Central memory CD8-positive, alpha-beta T cell (primary cell): ENCODE results near the gene GNAI1.

Experiments
- ATAC-seq: fragments of 150-1000 bp; cut with Tn5 transposase; replicated peaks from 2 replicates; pipeline ENCODE4 v1.10.0; 2022; ENCODE audit warnings: mild to moderate bottlenecking, moderate FRiP score, moderate number of reproducible peaks; ENCODE audit not compliant: poor library complexity, severe bottlenecking; ENCODE audit errors: extremely low read depth
- DNase-seq, 2 donors: peaks; one replicate each; pipeline ENCODE4 v3.0.0; 2021; ENCODE audit warnings: low spot score in 2 of 2
- H3K27ac Mint-ChIP-seq: one replicate; pipeline ENCODE4 v1.8.0; 2022; ENCODE audit warnings: low read depth, mild to moderate bottlenecking, moderate library complexity, mixed read lengths
- H3K27me3 Mint-ChIP-seq: one replicate; pipeline ENCODE4 v1.8.0; 2022; ENCODE audit warnings: mixed read lengths
- H3K36me3 Mint-ChIP-seq: one replicate; pipeline ENCODE4 v1.8.0; 2022; ENCODE audit warnings: mild to moderate bottlenecking, moderate library complexity, mixed read lengths; ENCODE audit not compliant: insufficient read depth
- H3K4me1 Mint-ChIP-seq: one replicate; pipeline ENCODE4 v1.8.0; 2022; ENCODE audit warnings: mixed read lengths
- H3K4me3 Mint-ChIP-seq: one replicate; pipeline ENCODE4 v1.8.0; 2022; ENCODE audit warnings: mild to moderate bottlenecking, moderate library complexity, mixed read lengths
- H3K9me3 Mint-ChIP-seq: one replicate; pipeline ENCODE4 v1.8.0; 2022; ENCODE audit warnings: mixed read lengths

GNAI1 gene

DNA sequence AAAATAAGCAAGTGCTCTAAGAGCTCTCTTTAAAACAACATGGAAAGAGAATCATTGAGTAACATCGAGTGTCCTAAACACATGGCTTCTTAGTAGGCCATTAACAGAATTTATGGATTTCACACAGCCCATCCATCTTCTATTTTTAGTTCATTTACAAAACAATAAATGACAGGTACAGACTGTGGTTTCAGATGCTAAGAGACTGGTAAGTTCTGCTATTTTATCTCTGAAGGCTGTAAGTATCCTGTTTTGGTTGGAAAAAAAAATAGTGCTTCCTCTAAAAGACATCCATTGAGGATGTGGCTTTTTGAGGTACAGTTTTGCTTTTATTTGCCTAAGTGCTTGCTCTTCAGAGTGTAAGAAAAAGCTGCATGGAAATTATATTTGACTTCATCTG lies 27.4 kb upstream of the GNAI1 start:
- no peak for ATAC-seq
- Mint-ChIP-seq H3K27ac (no peak overlapping the region), H3K36me3 (no peaks in the 10 kb centered on the region)

GRCh38 chr7:80110376-80110775 lies 24.3 kb upstream of the GNAI1 start:
- ATAC-seq (no peak), DNase-seq (no peak)
- H3K27ac Mint-ChIP-seq, result no peak overlapping the region
- H3K4me1 Mint-ChIP-seq, result no peaks in the 10 kb centered on the region
- H3K9me3 Mint-ChIP-seq, result peaks cover 10% of the 10 kb centered on the region
- no peaks in the 10 kb centered on the region for H3K36me3 Mint-ChIP-seq
- H3K4me3 Mint-ChIP-seq, result no peak overlapping the region
- no peaks in the 10 kb centered on the region for H3K27me3 Mint-ChIP-seq

More for the DNA sequence above, 27.4 kb upstream of the GNAI1 start:
- Mint-ChIP-seq H3K4me3 (no peak overlapping the region), H3K27me3 (no peaks in the 10 kb centered on the region), H3K4me1 (no peaks in the 10 kb centered on the region), H3K9me3 (peaks cover 18% of the 10 kb centered on the region)
- DNase-seq, result no peak

DNA sequence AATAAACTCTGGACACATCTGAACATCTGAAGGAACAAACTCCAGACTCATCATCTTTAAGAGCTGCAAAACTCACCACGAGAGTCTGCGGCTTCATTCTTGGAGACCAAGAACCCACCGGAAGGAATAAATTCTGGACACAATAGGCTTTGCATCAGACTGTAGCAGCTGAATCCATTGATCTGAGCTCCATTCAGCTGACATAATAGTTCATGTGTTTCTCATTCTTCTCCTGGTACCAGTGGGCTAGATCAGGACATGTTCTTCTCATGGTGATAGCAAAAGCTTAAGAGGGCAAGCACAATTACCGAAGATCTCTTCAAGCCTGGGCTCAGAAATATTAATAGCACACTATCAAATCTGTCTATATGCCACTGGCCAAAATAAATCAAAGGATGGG lies 20.5 kb upstream of the GNAI1 start:
- Mint-ChIP-seq H3K4me3 (no peak overlapping the region), H3K27me3 (no peaks in the 10 kb centered on the region), H3K4me1 (no peaks in the 10 kb centered on the region), H3K9me3 (peaks cover 9% of the 10 kb centered on the region), H3K27ac (no peak overlapping the region), H3K36me3 (no peaks in the 10 kb centered on the region)
- DNase-seq, result no peak
- ATAC-seq, result no peak

DNA sequence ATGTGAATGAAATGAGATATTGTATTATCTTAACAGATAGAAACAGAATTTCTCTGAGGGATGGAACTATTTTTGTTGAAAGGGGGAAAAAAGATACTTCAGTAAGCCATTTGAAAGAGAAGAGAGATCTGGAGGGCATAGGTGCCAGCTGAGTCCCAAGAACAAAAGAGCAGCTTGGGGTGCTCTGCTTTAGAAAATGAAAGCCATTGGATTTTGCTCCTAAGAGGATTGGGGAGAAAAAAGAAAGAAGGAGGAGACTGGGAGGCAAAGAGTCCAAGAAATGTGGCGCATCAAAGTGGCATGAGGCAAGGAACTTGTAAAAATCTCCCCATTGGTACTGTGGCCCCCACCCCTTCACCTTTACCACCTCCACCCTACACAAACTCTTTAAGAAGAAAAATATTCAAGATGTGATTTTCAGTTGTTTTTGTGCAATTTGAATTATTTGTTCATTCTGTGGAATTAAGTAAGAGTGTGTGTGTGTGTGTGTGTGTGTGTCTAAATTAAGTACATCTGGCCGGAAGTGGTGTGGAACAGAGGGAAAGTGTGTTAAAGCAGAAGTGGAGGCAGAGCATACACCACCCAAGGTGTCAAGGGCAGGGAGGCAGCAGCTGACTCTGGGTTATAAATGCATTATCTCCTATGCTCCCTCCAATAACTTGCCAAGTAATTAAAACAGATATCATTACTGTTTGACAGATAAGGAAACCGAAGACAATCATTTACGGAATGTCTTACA lies 9.9 kb upstream of the GNAI1 start:
- ATAC-seq, result no peak
- Mint-ChIP-seq H3K9me3 (peaks cover 16% of the 10 kb centered on the region), H3K27me3 (no peaks in the 10 kb centered on the region), H3K4me3 (no peak overlapping the region), H3K36me3 (no peaks in the 10 kb centered on the region), H3K4me1 (no peaks in the 10 kb centered on the region), H3K27ac (no peak overlapping the region)
- no peak for DNase-seq

DNA sequence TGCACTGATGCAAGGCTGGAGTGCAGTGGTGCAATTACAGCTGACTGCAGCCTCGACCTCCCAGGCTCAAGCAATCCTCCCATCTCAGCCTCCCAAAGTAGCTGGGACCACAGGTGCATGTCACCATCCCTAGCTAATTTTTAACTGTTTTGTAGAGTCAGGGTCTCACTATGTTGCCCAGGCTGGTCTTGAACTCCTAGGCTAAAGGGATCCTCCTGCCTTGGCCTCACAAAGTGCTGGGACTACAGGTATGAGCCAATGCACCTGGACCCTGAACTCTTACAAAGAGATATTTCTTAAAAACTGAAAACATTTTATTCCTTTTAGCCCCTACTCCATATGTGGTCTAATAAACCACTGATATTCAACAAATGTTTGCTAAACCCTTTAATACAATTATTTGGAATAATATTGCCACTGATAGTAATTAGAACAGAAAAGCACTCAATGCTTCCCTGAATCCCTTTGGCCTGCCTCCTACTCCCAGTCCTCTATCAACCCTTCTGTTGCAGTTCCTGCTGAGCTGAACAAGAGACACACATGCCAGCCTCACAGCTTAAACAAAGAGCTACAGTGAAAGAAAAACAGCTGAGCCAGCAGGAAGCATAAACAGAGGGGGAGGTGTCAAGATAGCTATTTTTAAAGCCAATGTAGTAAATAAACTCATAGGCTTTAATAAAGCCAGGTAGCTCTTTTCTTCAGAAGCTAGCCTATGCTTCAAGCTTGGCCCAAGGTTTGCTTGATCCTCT lies 7.0 kb upstream of the GNAI1 start:
- Mint-ChIP-seq H3K27ac (no peak overlapping the region), H3K4me3 (no peak overlapping the region), H3K36me3 (no peaks in the 10 kb centered on the region), H3K4me1 (no peaks in the 10 kb centered on the region), H3K9me3 (peaks cover 6% of the 10 kb centered on the region), H3K27me3 (no peaks in the 10 kb centered on the region)
- DNase-seq, result no peak
- ATAC-seq, result no peak

DNA sequence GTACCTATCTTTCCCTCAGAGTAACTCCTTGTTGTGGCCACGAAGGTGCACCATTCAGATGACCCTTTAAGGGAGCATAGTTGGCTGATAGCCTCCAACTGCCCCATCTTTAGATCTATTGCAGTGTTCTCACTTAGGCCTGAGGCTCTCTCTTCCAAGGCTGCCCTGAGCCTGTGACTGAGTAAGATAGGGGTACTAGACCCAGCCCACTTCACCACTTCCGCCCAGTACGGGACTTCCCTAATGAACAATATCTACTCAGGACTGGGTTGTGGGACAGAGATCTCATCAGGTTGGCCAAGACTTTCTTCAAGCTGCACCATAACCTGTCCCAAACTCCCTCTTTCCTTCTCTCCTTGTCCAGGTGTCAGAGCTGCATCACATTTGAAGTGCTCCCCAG lies 5.7 kb upstream of the GNAI1 start:
- Mint-ChIP-seq H3K27me3 (peaks cover 5% of the 10 kb centered on the region), H3K27ac (no peak overlapping the region), H3K4me3 (no peak overlapping the region), H3K4me1 (no peaks in the 10 kb centered on the region), H3K36me3 (no peaks in the 10 kb centered on the region), H3K9me3 (peaks cover 6% of the 10 kb centered on the region)
- ATAC-seq (no peak), DNase-seq (no peak)

GRCh38 chr7:80129785-80130184 lies 4.8 kb upstream of the GNAI1 start:
- Mint-ChIP-seq H3K4me1 (no peaks in the 10 kb centered on the region), H3K27me3 (peaks cover 8% of the 10 kb centered on the region), H3K9me3 (peaks cover 3% of the 10 kb centered on the region), H3K36me3 (no peaks in the 10 kb centered on the region), H3K4me3 (no peak overlapping the region), H3K27ac (no peak overlapping the region)
- DNase-seq (no peak), ATAC-seq (no peak)

GRCh38 chr7:80131675-80132435 lies 2.8 kb upstream of the GNAI1 start:
- no peaks in the 10 kb centered on the region for H3K36me3 Mint-ChIP-seq
- ATAC-seq, result no peak
- H3K27ac Mint-ChIP-seq, result no peak overlapping the region
- no peaks in the 10 kb centered on the region for H3K9me3 Mint-ChIP-seq
- no peak for DNase-seq
- no peak overlapping the region for H3K4me3 Mint-ChIP-seq
- H3K27me3 Mint-ChIP-seq, result peaks cover 18% of the 10 kb centered on the region
- no peaks in the 10 kb centered on the region for H3K4me1 Mint-ChIP-seq

GRCh38 chr7:80132594-80132993 lies 2.0 kb upstream of the GNAI1 start:
- Mint-ChIP-seq H3K4me3 (no peak overlapping the region), H3K36me3 (no peaks in the 10 kb centered on the region), H3K9me3 (no peaks in the 10 kb centered on the region), H3K4me1 (no peaks in the 10 kb centered on the region), H3K27me3 (peaks cover 22% of the 10 kb centered on the region), H3K27ac (no peak overlapping the region)
- DNase-seq (no peak), ATAC-seq (no peak)

- Mint-ChIP-seq H3K9me3 (no peaks in the 10 kb centered on the region), H3K4me1 (no peaks in the 10 kb centered on the region), H3K27me3 (peaks cover 27% of the 10 kb centered on the region), H3K4me3 (peak overlapping the region; percentile 25), H3K36me3 (no peaks in the 10 kb centered on the region), H3K27ac (no peak overlapping the region)
- DNase-seq (no peak), ATAC-seq (no peak)
Observed at GRCh38 chr7:80133361-80134114, 1.1 kb upstream of the GNAI1 start.

GRCh38 chr7:80134115-80134535 lies 506 bp upstream of the GNAI1 start:
- Mint-ChIP-seq H3K4me1 (no peaks in the 10 kb centered on the region), H3K27ac (no peak overlapping the region), H3K27me3 (peaks cover 27% of the 10 kb centered on the region), H3K4me3 (peak overlapping the region; percentile 25), H3K9me3 (peaks cover 5% of the 10 kb centered on the region), H3K36me3 (no peaks in the 10 kb centered on the region)
- ATAC-seq (no peak), DNase-seq (no peak)
